ENCODE results near the gene METAP1D.
"Not testable (repeated sequence)": the region's sequence is repeated elsewhere in the genome, so short reads cannot be mapped to it uniquely, and the experiment has no call there.

Gene METAP1D

GRCh38 chr2:171966235-171966634 is 33.5 kb upstream of the METAP1D start:
- DNase-seq, result no peak
- no peaks in the 10 kb centered on the region for H3K27me3 ChIP-seq
- no peak for TF ChIP-seq CTCF (IDR thresholded peaks at IDR 0.05; ENCODE audit: low read depth, low read length)
- H3K36me3 ChIP-seq, result no peaks in the 10 kb centered on the region
- H3K9me3 ChIP-seq, result no peaks in the 10 kb centered on the region
- H3K4me1 ChIP-seq, result no peaks in the 10 kb centered on the region
- H3K4me3 ChIP-seq (ENCODE audit: low read depth, low read length), result no peak overlapping the region

GRCh38 chr2:171966688-171967087 is 33.1 kb upstream of the METAP1D start:
- TF ChIP-seq CTCF (IDR thresholded peaks at IDR 0.05; ENCODE audit: low read depth, low read length), result no peak
- Histone ChIP-seq H3K9me3 (no peaks in the 10 kb centered on the region), H3K4me1 (no peaks in the 10 kb centered on the region), H3K27me3 (no peaks in the 10 kb centered on the region), H3K36me3 (no peaks in the 10 kb centered on the region), H3K4me3 (ENCODE audit: low read depth, low read length) (no peak overlapping the region)
- no peak for DNase-seq

- TF ChIP-seq CTCF (IDR thresholded peaks at IDR 0.05; ENCODE audit: low read depth, low read length), result no peak
- H3K9me3 ChIP-seq, result no peaks in the 10 kb centered on the region
- no peak for DNase-seq
- no peaks in the 10 kb centered on the region for H3K27me3 ChIP-seq
- H3K4me3 ChIP-seq (ENCODE audit: low read depth, low read length), result no peak overlapping the region
- H3K4me1 ChIP-seq, result no peaks in the 10 kb centered on the region
- H3K36me3 ChIP-seq, result no peaks in the 10 kb centered on the region
Observed at GRCh38 chr2:171968509-171968908, 31.2 kb upstream of the METAP1D start.

GRCh38 chr2:171972329-171972982 is 27.3 kb upstream of the METAP1D start:
- H3K36me3 ChIP-seq, result no peaks in the 10 kb centered on the region
- no peak for TF ChIP-seq CTCF (IDR thresholded peaks at IDR 0.05; ENCODE audit: low read depth, low read length)
- DNase-seq, result no peak

GRCh38 chr2:171979103-171979502 is 20.6 kb upstream of the METAP1D start:
- Histone ChIP-seq H3K27me3 (no peaks in the 10 kb centered on the region), H3K36me3 (no peaks in the 10 kb centered on the region; the same call in 1 of the 2 replicates), H3K9me3 (no peaks in the 10 kb centered on the region), H3K4me3 (ENCODE audit: low read depth, low read length) (no peak overlapping the region), H3K4me1 (no peaks in the 10 kb centered on the region)
- no peak for DNase-seq
- TF ChIP-seq CTCF (IDR thresholded peaks at IDR 0.05; ENCODE audit: low read depth, low read length), result no peak

More at GRCh38 chr2:171972329-171972982, 27.3 kb upstream of the METAP1D start:
- H3K4me3 ChIP-seq (ENCODE audit: low read depth, low read length), result no peak overlapping the region
- no peaks in the 10 kb centered on the region for H3K9me3 ChIP-seq
- H3K4me1 ChIP-seq, result no peaks in the 10 kb centered on the region
- H3K27me3 ChIP-seq, result no peaks in the 10 kb centered on the region

GRCh38 chr2:171983924-171984323 is 15.8 kb upstream of the METAP1D start:
- not testable (repeated sequence) for H3K4me3 ChIP-seq (ENCODE audit: low read depth, low read length); DNase-seq; H3K36me3 ChIP-seq; H3K27me3 ChIP-seq; H3K9me3 ChIP-seq; H3K4me1 ChIP-seq
